NB4 (cell line): ENCODE data around the gene C10orf62.

Experiments
- CTCF ChIP-seq: IDR thresholded peaks from one replicate; pipeline ENCODE4 v1.5.1; 2012; ENCODE audit warnings: low read depth, low read length
- MAX ChIP-seq: IDR thresholded peaks from 2 replicates; pipeline ENCODE4 v1.6.1; 2011; ENCODE audit warnings: low read depth, low read length
- MYC ChIP-seq: IDR thresholded peaks from 2 replicates; pipeline ENCODE4 v1.6.1; 2011; ENCODE audit warnings: low read depth, low read length
- POLR2A ChIP-seq: IDR thresholded peaks from 2 replicates; pipeline ENCODE4 v1.6.1; 2011; ENCODE audit warnings: mild to moderate bottlenecking; ENCODE audit not compliant: insufficient read length; ENCODE audit errors: extremely low read depth

- no peak for TF ChIP-seq CTCF
- no peak for TF ChIP-seq MYC
- no peak for TF ChIP-seq POLR2A
- no peak for TF ChIP-seq MAX
These were observed 7.4 kb upstream of the C10orf62 start for GRCh38 chr10:97582169-97582568.
